GM21526 (cell line): ENCODE results near the gene SLC39A5.
"Not testable (repeated sequence)": the region's sequence is repeated elsewhere in the genome, so short reads cannot be mapped to it uniquely, and the experiment has no call there.

ENCODE experiments used
- ATAC-seq: cut with Tn5 transposase; IDR thresholded peaks from one replicate; pipeline ENCODE4 v1.9.1; 2021; ENCODE audit warnings: moderate library complexity; ENCODE audit not compliant: unreplicated experiment, low FRiP score

SLC39A5 gene

GRCh38 chr12:56229916-56230431, at the start of gene SLC39A5:
TSS of gene SLC39A5 (plus strand) at chr12:56230051. CDS start at chr12:56231275, 1,224 bp downstream.
- ATAC-seq: no peak

DNA sequence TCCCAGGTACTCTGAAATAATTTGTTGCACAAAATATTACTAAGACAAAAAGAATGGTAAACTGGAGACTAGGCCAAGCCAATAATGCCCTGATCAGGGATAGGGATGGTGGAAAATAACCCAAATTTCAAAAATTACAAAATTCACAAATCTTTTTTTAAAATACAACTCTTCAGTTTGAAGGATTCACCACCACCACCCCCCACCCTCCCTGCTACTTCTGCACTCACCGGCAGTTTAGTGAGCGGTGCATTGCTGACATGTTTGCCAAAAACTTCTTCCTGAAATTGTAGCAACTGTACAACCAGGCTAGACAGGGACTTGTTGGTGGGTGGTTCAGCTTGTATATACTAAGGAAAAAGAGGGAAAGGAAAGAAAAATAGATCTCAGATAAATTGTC, 42.9 kb upstream of the SLC39A5 start:
- ATAC-seq: no peak

- ATAC-seq: no peak
Measured at GRCh38 chr12:56188131-56188777, 41.6 kb upstream of the SLC39A5 start.

- ATAC-seq: no peak
Measured at GRCh38 chr12:56188778-56189098, 41.1 kb upstream of the SLC39A5 start.

GRCh38 chr12:56189099-56189917, 40.5 kb upstream of the SLC39A5 start, which contains the start of gene SMARCC2:
TSS of gene SMARCC2 (minus strand) at chr12:56189483. CDS start at chr12:56189461, 22 bp downstream.
- ATAC-seq: peak; percentile 59

DNA sequence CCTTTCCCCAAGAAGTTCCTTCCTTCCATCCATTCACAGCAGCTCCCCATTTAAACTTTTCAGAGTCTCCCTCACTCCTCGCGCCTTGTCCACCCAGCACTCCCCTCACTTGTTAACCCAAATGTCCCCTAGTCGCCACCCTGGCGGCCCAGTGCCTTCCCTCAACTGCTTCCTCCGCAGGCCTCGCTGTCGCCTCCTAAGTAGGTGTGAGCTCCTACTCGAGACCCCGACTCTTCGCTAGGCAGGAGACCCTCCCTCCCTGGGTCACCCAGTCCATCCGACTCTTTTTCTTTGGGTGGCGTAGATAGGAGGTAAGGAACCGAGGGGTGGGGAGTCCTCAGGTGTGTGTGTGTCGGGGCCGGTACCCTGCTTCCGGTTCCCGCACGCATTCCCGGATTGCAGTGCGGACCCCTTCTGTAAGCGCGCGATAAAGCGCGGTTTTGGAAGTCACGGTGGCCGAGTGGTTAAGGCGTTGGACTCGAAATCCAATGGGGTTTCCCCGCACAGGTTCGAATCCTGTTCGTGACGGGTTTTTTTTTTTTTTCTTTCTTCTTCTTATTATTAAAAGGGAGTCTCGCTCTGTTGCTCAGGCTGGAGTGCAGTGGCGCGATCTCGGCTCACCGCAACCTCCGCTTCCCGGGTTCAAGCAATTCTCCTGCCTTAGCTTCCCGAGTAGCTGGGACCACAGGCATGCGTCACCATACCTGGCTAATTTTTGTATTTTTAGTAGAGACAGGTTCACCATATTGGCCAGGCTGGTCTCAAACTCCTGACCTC, 39.7 kb upstream of the SLC39A5 start:
- ATAC-seq: peak; percentile 26

DNA sequence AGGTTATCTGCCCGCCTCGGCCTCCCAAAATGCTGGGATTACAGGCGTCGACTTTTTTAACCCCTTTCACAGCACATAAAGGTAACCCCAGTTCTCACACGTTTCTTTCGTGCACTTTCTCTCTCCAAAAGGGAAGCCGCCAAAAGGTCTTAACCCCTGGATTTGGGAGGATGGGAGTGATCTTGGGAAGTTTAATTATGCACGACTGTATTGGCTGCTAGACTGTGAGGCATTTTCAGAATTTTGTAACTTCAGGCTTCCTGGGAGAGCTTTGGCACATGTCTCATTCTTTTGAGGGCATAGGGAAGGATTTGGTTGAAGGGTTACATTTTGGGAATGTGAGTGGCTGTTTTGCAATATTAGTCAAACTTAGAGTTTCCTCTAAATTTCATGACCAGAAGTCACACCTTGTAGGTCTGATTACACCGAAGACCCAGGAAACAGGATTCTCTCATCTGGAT, 39.1 kb upstream of the SLC39A5 start:
- ATAC-seq: no peak

GRCh38 chr12:56192582-56192981, 37.3 kb upstream of the SLC39A5 start:
- no peak for ATAC-seq

DNA sequence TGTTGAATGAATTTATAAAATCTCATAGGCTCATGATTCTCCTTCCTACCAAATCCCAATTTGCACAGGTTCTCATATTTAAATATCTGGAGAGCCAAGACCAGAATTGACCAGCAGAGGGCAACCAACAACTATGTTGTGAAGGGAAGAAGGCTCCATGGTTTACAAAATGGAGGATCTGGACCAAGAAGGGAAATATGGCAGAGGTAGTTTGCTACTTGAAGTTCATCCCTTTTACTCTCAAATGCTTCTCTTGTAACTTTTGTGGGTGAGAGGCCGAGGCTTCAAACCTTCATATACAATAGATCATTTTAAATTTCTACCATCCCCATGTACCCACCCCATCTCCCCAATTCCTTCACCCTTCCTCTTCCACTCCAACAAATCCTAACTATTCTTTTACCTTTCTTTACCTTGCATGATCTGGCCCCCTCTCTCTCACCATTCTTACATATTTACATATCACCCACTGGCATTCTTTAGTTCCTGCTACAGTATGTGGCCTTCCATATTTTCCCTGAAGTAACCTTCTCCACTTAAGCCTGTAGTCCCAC, 36.7 kb upstream of the SLC39A5 start:
- ATAC-seq: no peak

DNA sequence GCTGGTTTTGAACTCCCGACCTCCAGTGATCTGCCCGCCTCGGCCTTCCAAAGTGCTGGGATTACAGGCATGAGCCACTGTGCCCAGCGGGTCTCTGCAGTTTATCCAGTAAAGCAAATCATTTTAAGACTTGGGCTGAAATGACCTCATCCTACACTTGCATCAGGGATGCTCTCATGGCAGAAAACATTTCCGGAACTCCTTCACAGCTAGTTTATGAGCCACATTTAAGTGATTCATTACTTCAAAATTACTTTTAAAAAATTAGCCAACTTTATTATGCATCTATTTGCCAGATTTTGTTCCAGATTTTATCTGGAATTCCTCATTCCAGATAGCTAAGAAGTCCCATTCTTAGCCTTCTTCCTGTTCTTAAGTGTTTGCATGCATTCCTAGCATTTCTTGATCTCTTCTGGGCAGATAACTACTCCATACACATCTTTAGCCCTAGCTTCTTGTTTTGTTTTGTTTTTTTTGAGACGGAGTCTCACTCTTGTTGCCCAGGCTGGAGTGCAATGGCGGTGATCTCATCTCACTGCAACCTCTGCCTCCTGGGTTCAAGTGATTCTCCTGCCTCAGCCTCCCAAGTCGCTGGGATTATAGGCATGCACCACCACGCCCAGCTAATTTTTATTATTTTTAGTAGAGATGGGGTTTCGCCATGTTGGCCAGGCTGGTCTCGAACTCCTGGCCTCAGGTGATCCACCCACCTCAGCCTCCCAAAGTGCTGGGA, 32.9 kb upstream of the SLC39A5 start:
- ATAC-seq: not testable (repeated sequence)

DNA sequence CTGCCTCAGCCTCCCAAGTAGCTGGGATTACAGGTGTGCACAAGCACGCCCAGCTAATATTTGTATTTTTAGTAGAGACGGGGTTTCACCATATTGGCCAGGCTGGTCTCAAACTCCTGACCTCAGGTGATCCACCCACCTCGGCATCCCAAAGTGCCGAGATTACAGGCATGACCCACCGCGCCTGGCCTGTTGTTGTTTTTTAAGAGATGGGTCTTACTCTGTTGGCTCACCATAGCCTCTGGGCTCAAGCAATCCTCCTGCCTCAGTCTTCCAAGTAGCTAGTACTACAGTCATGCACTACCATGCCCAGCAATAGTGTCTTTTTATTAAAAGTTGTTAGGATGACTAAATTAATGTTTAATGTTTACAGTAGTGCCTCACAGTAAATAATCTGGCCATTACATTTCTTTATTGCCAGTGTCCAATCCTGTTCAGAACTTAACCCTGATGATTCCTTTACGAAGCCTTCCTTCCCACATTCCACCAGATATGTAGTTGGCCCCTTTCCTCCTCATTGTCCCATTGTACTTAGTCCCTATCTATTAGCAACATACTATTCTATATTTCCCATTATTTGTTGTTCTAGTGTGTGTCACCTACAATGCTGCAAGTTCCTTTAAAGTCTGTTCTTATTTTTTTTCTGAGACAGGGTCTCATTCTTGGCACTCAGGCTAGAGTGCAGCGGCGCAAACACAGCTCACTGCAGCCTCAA, 31.8 kb upstream of the SLC39A5 start:
- no peak for ATAC-seq

DNA sequence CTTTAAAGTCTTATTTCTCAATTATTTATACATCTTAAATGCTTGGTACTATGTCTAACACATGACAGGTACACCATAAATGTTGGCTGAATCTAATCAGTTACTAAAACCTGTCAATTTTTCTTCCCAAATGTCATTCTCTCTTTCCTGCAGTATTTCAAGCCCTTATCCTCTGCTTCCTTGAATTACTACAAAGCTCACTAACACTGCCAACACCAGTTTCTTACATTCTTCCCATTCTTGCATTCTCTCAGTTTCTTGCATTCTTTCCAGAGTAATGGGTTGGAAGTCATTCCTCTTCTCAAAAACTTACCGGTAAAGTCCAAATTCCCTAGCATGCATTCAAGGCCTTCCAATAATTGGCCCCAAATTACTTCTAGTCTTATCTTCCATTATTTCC, 31.0 kb upstream of the SLC39A5 start:
- ATAC-seq: no peak

DNA sequence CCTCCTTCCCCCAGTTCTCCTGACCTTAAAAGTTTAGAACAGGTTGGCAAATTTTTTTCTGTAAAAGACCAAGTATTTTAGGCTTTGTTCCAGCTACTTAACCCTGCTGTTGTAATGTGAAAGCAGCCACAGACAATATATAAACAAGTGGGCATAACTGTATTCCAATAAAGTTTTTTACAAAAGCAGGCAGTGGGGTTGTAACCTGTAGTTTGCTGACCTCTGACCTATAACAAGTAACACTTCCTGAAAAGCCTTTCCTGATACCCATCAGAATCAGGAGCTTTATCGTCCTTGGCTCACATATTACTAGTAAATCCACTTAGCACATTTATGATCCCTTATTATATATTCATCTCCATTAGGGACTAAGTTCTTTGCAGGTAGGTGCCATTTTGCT, 27.5 kb upstream of the SLC39A5 start:
- no peak for ATAC-seq

- no peak for ATAC-seq
Measured at GRCh38 chr12:56202838-56203237, 27.0 kb upstream of the SLC39A5 start.

GRCh38 chr12:56204275-56204674, 25.6 kb upstream of the SLC39A5 start:
- no peak for ATAC-seq

DNA sequence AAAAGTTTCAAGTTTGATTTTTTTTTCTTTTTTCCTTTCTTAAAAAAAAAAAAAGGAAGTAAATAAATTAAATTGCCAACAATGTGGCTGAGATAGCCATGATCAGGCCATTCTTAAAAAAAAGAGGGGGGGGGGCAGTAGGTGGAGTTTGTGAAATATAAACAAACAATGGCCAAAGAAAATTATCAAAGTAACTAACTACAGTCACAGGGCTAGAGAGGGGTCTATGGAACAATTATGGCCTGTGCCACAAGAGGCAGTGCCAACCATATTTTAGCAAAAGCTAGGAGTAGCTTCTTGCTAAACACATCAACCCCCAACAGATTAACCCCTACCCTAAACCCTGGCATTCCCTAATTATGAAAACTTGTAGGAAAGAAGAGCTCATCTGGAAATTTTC, 24.4 kb upstream of the SLC39A5 start:
- no peak for ATAC-seq

GRCh38 chr12:56206452-56207166, 23.2 kb upstream of the SLC39A5 start:
- no peak for ATAC-seq

DNA sequence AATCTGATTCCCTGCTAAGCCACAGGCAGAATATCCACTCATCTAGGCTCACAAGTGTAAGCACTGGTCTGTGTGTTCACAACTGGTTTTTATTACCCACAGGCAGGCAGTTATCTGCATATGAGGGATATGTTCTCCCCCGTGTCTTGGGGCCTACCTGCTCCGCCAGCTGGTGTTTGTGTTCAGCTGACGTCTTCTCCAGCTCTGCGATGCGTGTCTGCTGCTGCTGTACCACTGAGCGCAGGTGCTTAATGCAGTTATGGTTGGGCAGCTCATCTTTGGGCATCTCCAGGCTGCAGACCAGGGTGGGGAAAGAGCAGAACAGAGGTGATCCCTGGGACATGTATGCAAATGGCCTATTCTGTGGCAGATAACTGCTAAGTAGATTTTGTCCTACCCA, 21.8 kb upstream of the SLC39A5 start:
- no peak for ATAC-seq

DNA sequence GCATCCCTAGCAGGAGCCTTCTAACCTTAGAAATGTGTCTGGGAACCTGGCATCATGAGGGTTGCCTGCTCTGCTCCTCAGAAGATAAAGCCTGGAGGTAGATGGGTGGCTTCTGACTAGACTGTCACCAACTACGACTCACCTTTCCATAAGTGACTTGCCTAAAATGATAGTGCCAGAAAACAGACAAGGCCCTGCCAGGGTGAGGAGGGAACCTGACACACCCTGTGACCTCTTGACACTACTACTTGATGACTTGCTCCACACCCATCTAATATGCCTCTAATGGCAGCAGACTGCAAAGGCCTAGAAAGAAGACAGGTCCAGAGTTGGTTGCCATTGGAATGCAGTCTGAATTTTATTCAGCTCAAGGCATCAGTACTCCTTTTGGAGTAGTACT, 17.5 kb upstream of the SLC39A5 start:
- ATAC-seq: no peak
